Stimulated activated CD8-positive, alpha-beta memory T cell treated with anti-CD3 and anti-CD28 coated beads, Interleukin-15, amount 100 ng/mL, for 1 hour (primary cell): Measurements from ENCODE around the gene ACSBG1.

Experiments
- DNase-seq: peaks from one replicate; pipeline ENCODE4 v3.0.0-alpha.2; 2020; ENCODE audit warnings: low read depth

Gene ACSBG1

GRCh38 chr15:78234515-78235040 lies at the start of gene ACSBG1:
Gene ACSBG1, minus strand, starts transcription at chr15:78234565. Its CDS starts 64 bp downstream, at chr15:78234501.
- no peak for DNase-seq

GRCh38 chr15:78282324-78282723 lies 48.0 kb upstream of the ACSBG1 start:
- DNase-seq = no peak

GRCh38 chr15:78280319-78281072 lies 46.1 kb upstream of the ACSBG1 start:
- no peak for DNase-seq

- DNase-seq = no peak
These were observed 41.9 kb upstream of the ACSBG1 start for GRCh38 chr15:78276064-78276943.

- no peak for DNase-seq
These were observed 40.6 kb upstream of the ACSBG1 start for GRCh38 chr15:78274994-78275393.

GRCh38 chr15:78272776-78273175 lies 38.4 kb upstream of the ACSBG1 start:
- no peak for DNase-seq

GRCh38 chr15:78272316-78272715 lies 38.0 kb upstream of the ACSBG1 start:
- DNase-seq = no peak

- no peak for DNase-seq
These were observed 32.4 kb upstream of the ACSBG1 start for GRCh38 chr15:78266806-78267205.

GRCh38 chr15:78266229-78266628 lies 31.9 kb upstream of the ACSBG1 start:
- no peak for DNase-seq

GRCh38 chr15:78265752-78266224 lies 31.4 kb upstream of the ACSBG1 start:
- DNase-seq = no peak

GRCh38 chr15:78265137-78265460 lies 30.7 kb upstream of the ACSBG1 start:
- no peak for DNase-seq

- peak; percentile 34 for DNase-seq
These were observed 30.2 kb upstream of the ACSBG1 start, which contains the start of gene DNAJA4 for GRCh38 chr15:78264304-78265136. Gene DNAJA4, plus strand, starts transcription at chr15:78264562. Its CDS starts 202 bp downstream, at chr15:78264764.

- DNase-seq = no peak
These were observed 29.5 kb upstream of the ACSBG1 start for GRCh38 chr15:78263907-78264303.

- DNase-seq = no peak
These were observed 29.0 kb upstream of the ACSBG1 start for GRCh38 chr15:78263351-78263781.

- DNase-seq = no peak
These were observed 26.7 kb upstream of the ACSBG1 start for GRCh38 chr15:78261062-78261461.

- DNase-seq = no peak
These were observed 26.1 kb upstream of the ACSBG1 start for GRCh38 chr15:78260489-78260888.

GRCh38 chr15:78259232-78259631 lies 24.9 kb upstream of the ACSBG1 start:
- no peak for DNase-seq

GRCh38 chr15:78257681-78258080 lies 23.3 kb upstream of the ACSBG1 start:
- no peak for DNase-seq

GRCh38 chr15:78256044-78256437 lies 21.7 kb upstream of the ACSBG1 start:
- no peak for DNase-seq

- DNase-seq = no peak
These were observed 21.2 kb upstream of the ACSBG1 start for GRCh38 chr15:78255421-78256043.

- DNase-seq = no peak
These were observed 16.8 kb upstream of the ACSBG1 start for GRCh38 chr15:78251136-78251535.
